HepG2 (cell line): ENCODE data around the gene SRSF1. TPM values are rescaled to one million over a fixed set of nuclear protein-coding genes. Genes with fewer than 3 reads are reported as not detected.

Experiments
- CEBPZ ChIP-seq: IDR thresholded peaks from 2 replicates; pipeline ENCODE4 v1.6.1; 2012; ENCODE audit warnings: low read length, improper control_type of control experiment
- ESRRA ChIP-seq: sonication (generic); formaldehyde crosslinking; IDR thresholded peaks from 2 replicates; pipeline ENCODE4 v1.5.1; 2020; ENCODE audit warnings: mild to moderate bottlenecking, low read depth, missing genetic modification reagents
- FOXA1 ChIP-seq, 2 experiments: fragments of 450-650 bp in 1 of 2; sonication (generic) in 1 of 2; formaldehyde crosslinking in 1 of 2; IDR thresholded peaks; 2 replicates each; pipeline versions ENCODE4 v1.4.0 to v1.6.1; 2016 to 2020; ENCODE audit warnings: missing genetic modification reagents in 1 of 2
- FOXP1 ChIP-seq, 2 experiments: fragments of 450-650 bp in 1 of 2; IDR thresholded peaks; 2 replicates each; pipeline ENCODE4 v1.6.1; 2017 to 2018; ENCODE audit warnings: antibody characterized with exemption in 1 of 2
- KAT8 ChIP-seq: IDR thresholded peaks from 2 replicates; pipeline ENCODE4 v1.6.1; 2016; ENCODE audit warnings: missing genetic modification reagents, missing compliant biosample characterization
- MLX ChIP-seq: IDR thresholded peaks from 2 replicates; pipeline ENCODE4 v1.6.1; 2016
- MTA3 ChIP-seq: sonication (generic); formaldehyde crosslinking; IDR thresholded peaks from 2 replicates; pipeline ENCODE4 v1.4.0; 2020; ENCODE audit warnings: missing genetic modification reagents
- MYPOP ChIP-seq: sonication (generic); formaldehyde crosslinking; IDR thresholded peaks from 2 replicates; pipeline ENCODE4 v1.8.1; 2023; ENCODE audit warnings: mild to moderate bottlenecking, moderate library complexity, missing genetic modification reagents
- PRMT3 ChIP-seq: sonication (generic); formaldehyde crosslinking; IDR thresholded peaks from 2 replicates; pipeline ENCODE4 v1.8.1; 2022; ENCODE audit warnings: low read depth, mild to moderate bottlenecking, moderate library complexity, missing genetic modification reagents, borderline replicate concordance
- RFX1 ChIP-seq: fragments of 450-650 bp; IDR thresholded peaks from 2 replicates; pipeline ENCODE4 v1.6.1; 2017
- SSRP1 ChIP-seq: IDR thresholded peaks from 2 replicates; pipeline ENCODE4 v1.6.1; 2016; ENCODE audit warnings: control low read depth
- ZNF235 ChIP-seq: sonication (generic); formaldehyde crosslinking; IDR thresholded peaks from 2 replicates; pipeline ENCODE4 v1.8.1; 2023; ENCODE audit warnings: mild to moderate bottlenecking, missing genetic modification reagents, borderline replicate concordance
- ZNF407 ChIP-seq: sonication (generic); formaldehyde crosslinking; IDR thresholded peaks from one replicate; pipeline ENCODE4 v1.5.1; 2020; ENCODE audit warnings: mild to moderate bottlenecking, missing genetic modification reagents; ENCODE audit errors: not compliant biosample characterization
- polyA plus RNA-seq, 8 experiments: library from polyadenylated mRNA; depleted of rRNA in 3 of 8; stranded (reverse) in 7 of 8; unstranded in 1 of 8; fragments of >200 nt; fragmentation: Illumina TruSeq in 4 of 8; extraction: Trizol in 4 of 8; gene quantifications; 2 replicates each; pipeline versions ENCODE4 v1.2.1 to v1.2.3, GENCODE V29; 2011 to 2016; ENCODE audit warnings: low read depth in 4 of 8, missing spikeins in 1 of 8, mixed read lengths in 1 of 8; ENCODE audit not compliant: insufficient read depth in 1 of 8
- total RNA-seq, 5 experiments: library from RNA; depleted of rRNA; stranded (reverse); fragments of >200 nt; fragmentation: Illumina TruSeq; extraction: Trizol; gene quantifications; 2 replicates each; pipeline ENCODE4 v1.2.3, GENCODE V29; 2016; ENCODE audit warnings: low read depth in 1 of 5

The SRSF1 gene
- total and polyA plus RNA-seq, 2 of the 13 experiments (the other 11 are each of a cell fraction or from before 2014, with no cell fraction given) = 142 to 445 TPM

GRCh38 chr17:57986841-57987580, 20.0 kb downstream of the SRSF1 start (continued):
- TF ChIP-seq ESRRA (peak; percentile 37; the same call in 1 of the 2 replicates), RFX1 (no peak), SSRP1 (CRISPR knock-in tag) (no peak), KAT8 (CRISPR knock-in tag) (peak; percentile 66), ZNF235 (CRISPR knock-in tag) (peak; percentile 4; the same call in 1 of the 2 replicates), FOXA1 (IDR thresholded peaks at IDR 0.05) (no peak), FOXA1 (CRISPR knock-in tag; IDR thresholded peaks at IDR 0.05) (peak; percentile 69), CEBPZ (no peak), MTA3 (CRISPR knock-in tag) (no peak), FOXP1 (IDR thresholded peaks at IDR 0.05) (no peak), FOXP1 (CRISPR knock-in tag; IDR thresholded peaks at IDR 0.05) (no peak; the same call in 1 of the 2 replicates), ZNF407 (CRISPR knock-in tag) (no peak), MLX (CRISPR knock-in tag) (no peak; the same call in 1 of the 2 replicates), MYPOP (CRISPR knock-in tag) (peak; percentile 45; the same call in 1 of the 2 replicates), PRMT3 (no peak)
